ENCODE measurements around the gene TBRG4.

- no peak for TF ChIP-seq YY1 (IDR thresholded peaks at IDR 0.05; ENCODE audit: low read depth)
- no peak for TF ChIP-seq EP300 (IDR thresholded peaks at IDR 0.05; ENCODE audit: borderline replicate concordance)
- TF ChIP-seq RAD21 (IDR thresholded peaks at IDR 0.05; ENCODE audit: low read depth): no peak
- TF ChIP-seq CEBPB (IDR thresholded peaks at IDR 0.05): no peak
- TF ChIP-seq EGR1 (IDR thresholded peaks at IDR 0.05): no peak
- TF ChIP-seq REST (IDR thresholded peaks at IDR 0.05; ENCODE audit: low read depth): no peak
These were observed 5.8 kb downstream of the TBRG4 start for GRCh38 chr7:45105588-45106188.
